Stomach (tissue), 9 donors: ENCODE results near the gene LCE4A. TPM values are rescaled to one million over a fixed set of nuclear protein-coding genes. Genes with fewer than 3 reads are reported as not detected.

Experiments
- DNase-seq, 2 donors: peaks; one replicate each; pipeline versions ENCODE4 v3.0.0 to v3.0.0-alpha.2; 2013 to 2019
- H3K27ac ChIP-seq, 5 donors: fragments of 200-600 bp in 4 of 5; sonication (generic) in 4 of 5; one replicate each; pipeline ENCODE4 v1.5.1; 2013 to 2019; ENCODE audit warnings: mild to moderate bottlenecking in 1 of 5, moderate library complexity in 1 of 5
- H3K27me3 ChIP-seq, 3 donors: fragments of 200-600 bp; sonication (generic); one replicate each; pipeline ENCODE4 v1.5.1; 2017 to 2019; ENCODE audit warnings: mixed run types in 1 of 3
- H3K36me3 ChIP-seq, 4 donors: fragments of 200-600 bp; sonication (generic); 1 replicate in 3 of 4; 2 replicates in 1 of 4; pipeline ENCODE4 v1.5.1; 2016 to 2019
- H3K4me1 ChIP-seq, 4 donors: fragments of 200-600 bp; sonication (generic); one replicate each; pipeline ENCODE4 v1.5.1; 2016 to 2019
- H3K4me3 ChIP-seq, 4 donors: fragments of 200-600 bp; sonication (generic) in 3 of 4; one replicate each; pipeline ENCODE4 v1.5.1; 2016 to 2019; ENCODE audit warnings: mild to moderate bottlenecking in 1 of 4
- H3K9me3 ChIP-seq, 4 donors: fragments of 200-600 bp; sonication (generic); one replicate each; pipeline ENCODE4 v1.5.1; 2016 to 2019
- EP300 ChIP-seq: sonication (generic); formaldehyde crosslinking; IDR thresholded peaks from one replicate; pipeline ENCODE4 v1.6.1; 2017; ENCODE audit warnings: antibody characterized with exemption
- POLR2A ChIP-seq, 4 donors: fragments of 450-650 bp; IDR thresholded peaks; one replicate each; pipeline ENCODE4 v1.6.1; 2016; ENCODE audit warnings: antibody characterized with exemption in 4 of 4, control low read depth in 2 of 4, mild to moderate bottlenecking in 1 of 4, moderate library complexity in 1 of 4
- POLR2AphosphoS5 ChIP-seq, 3 donors: sonication (generic); formaldehyde crosslinking; IDR thresholded peaks; one replicate each; pipeline ENCODE4 v1.6.1; 2016; ENCODE audit warnings: antibody characterized with exemption in 3 of 3
- WGBS, 5 donors: extraction: QIAGEN DNeasy Blood & Tissue Kit in 3 of 5; methylation state at CpG; one replicate each; pipeline versions ENCODE4 v1.1.5 to v1.1.7; 2013 to 2018; 5-methylcytosine and 5-hydroxymethylcytosine counted together
- intact Hi-C: fragments of 100-400 bp; cut with DNase I; formaldehyde crosslinking; loops from one replicate; pipeline ENCODE4 v1.15.1; 2023; ENCODE audit warnings: low total_unique reads
- polyA plus RNA-seq, 3 donors: library from polyadenylated mRNA; stranded (reverse); fragments of 200-250 nt; gene quantifications; one replicate each; pipeline ENCODE4 v1.2.3, GENCODE V29; 2013
- total RNA-seq, 5 donors: library from RNA; depleted of rRNA; stranded (reverse); fragments of >200 nt; gene quantifications; one replicate each; pipeline versions ENCODE4 v1.1.0 to v1.2.3, GENCODE V29; 2014 to 2016
- TF ChIP-seq, protein P1 (sequence below), 7 experiments: fragments of 450-650 bp in 4 of 7; fragments of 200-600 bp in 3 of 7; sonication (generic) in 3 of 7; IDR thresholded peaks; one replicate each; pipeline ENCODE4 v1.5.1; 2016 to 2019; ENCODE audit warnings: antibody characterized with exemption in 7 of 7, control low read depth in 2 of 7, mild to moderate bottlenecking in 1 of 7
- donor health status: healthy with polysubstance abuse.
- donor health status: Bipolar disorder and iron deficiency.
- donor health status: healthy.

Gene LCE4A
- total and polyA plus RNA-seq, 8 donors: not detected

DNA sequence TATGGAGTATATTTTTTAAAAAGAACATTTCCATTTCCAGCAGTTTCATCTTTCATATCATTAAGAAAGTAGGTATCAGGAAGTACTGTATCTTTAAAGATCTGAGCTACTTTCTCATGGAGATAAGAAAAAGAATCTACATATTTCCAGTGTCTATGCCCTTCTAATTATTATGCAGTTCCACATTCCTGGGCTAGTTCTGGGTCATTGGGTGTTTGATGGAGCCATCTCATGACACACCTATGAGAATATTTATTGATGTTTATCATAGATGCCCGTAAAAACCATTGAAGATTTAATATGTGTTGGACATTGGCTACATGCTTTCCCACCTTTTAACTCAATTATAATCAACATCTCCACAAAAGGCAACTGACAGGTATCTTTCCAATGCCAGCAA is 21.0 kb downstream of the LCE4A start:
- Histone ChIP-seq H3K4me1 (no peaks in the 10 kb centered on the region), H3K4me3 (no peak overlapping the region), H3K36me3 (no peaks in the 10 kb centered on the region), H3K9me3 (no peaks in the 10 kb centered on the region), H3K27ac (no peak overlapping the region), H3K27me3 (peaks cover 0 to 5% (median 0%) of the 10 kb centered on the region in 3 donors)
- WGBS, 5 donors: 71 to 92% (median 82%) methylated on average over 1 of the region's 1 CpG
- DNase-seq: no peak
- intact Hi-C loops: no loop called here
- TF ChIP-seq POLR2A (IDR thresholded peaks at IDR 0.05) (no peak), EP300 (no peak), POLR2AphosphoS5 (IDR thresholded peaks at IDR 0.05) (no peak)
- TF ChIP-seq, protein P1, sequence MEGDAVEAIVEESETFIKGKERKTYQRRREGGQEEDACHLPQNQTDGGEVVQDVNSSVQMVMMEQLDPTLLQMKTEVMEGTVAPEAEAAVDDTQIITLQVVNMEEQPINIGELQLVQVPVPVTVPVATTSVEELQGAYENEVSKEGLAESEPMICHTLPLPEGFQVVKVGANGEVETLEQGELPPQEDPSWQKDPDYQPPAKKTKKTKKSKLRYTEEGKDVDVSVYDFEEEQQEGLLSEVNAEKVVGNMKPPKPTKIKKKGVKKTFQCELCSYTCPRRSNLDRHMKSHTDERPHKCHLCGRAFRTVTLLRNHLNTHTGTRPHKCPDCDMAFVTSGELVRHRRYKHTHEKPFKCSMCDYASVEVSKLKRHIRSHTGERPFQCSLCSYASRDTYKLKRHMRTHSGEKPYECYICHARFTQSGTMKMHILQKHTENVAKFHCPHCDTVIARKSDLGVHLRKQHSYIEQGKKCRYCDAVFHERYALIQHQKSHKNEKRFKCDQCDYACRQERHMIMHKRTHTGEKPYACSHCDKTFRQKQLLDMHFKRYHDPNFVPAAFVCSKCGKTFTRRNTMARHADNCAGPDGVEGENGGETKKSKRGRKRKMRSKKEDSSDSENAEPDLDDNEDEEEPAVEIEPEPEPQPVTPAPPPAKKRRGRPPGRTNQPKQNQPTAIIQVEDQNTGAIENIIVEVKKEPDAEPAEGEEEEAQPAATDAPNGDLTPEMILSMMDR (IDR thresholded peaks at IDR 0.05): no peak

DNA sequence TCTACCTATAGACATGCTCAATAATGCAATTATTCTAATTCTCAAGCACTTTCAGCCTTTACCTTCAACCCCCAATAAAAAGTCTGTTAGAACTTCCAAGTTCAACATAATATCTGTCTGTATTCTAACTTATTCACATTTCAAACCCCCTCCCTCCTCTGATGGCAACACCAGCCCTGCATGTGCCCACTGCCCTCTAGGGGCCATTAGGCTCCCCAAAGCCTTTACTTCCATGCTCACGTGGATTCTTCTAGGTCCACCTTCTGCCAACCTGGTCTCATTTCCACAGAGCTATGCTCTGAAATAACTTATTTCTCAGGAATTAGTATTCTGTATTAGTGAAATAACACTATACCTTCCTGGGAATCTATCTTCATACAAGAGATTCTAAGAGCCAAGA is 27.7 kb downstream of the LCE4A start:
- intact Hi-C loops: no loop called here
- WGBS, 5 donors: 14 to 38% (median 25%) methylated on average over 1 of the region's 1 CpG
- H3K4me1 ChIP-seq: no peaks in the 10 kb centered on the region
- TF ChIP-seq, protein P1 (IDR thresholded peaks at IDR 0.05): no peak
- TF ChIP-seq POLR2AphosphoS5 (IDR thresholded peaks at IDR 0.05): no peak
- TF ChIP-seq POLR2A (IDR thresholded peaks at IDR 0.05): no peak
- no peak for TF ChIP-seq EP300
- H3K27ac ChIP-seq: no peak overlapping the region
- H3K36me3 ChIP-seq: no peaks in the 10 kb centered on the region
- H3K27me3 ChIP-seq: peaks cover 0 to 7% (median 0%) of the 10 kb centered on the region in 3 donors
- DNase-seq: no peak
- no peak overlapping the region for H3K4me3 ChIP-seq
- H3K9me3 ChIP-seq: no peaks in the 10 kb centered on the region

DNA sequence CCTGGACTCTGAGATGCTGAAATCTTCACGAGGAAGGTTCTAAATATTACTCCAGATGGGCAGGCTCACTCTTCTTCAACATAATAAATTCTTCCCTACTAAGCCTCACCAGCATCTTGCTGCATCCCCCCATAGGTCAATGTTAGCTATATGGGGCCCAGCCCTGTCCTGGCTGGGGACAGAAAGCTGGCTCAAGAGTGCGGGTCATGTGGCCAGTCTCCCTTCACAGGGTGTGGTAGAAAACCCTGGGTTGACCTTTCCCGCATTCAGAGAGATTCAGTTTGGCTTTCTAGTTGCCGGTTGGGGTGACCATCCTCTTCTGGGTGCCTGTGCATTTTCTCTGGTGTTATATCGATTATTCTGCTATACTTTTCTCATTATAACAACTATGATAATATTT is 30.0 kb downstream of the LCE4A start:
- no peaks in the 10 kb centered on the region for H3K9me3 ChIP-seq
- no peaks in the 10 kb centered on the region for H3K36me3 ChIP-seq
- no peak overlapping the region for H3K4me3 ChIP-seq
- intact Hi-C loops: no loop called here
- no peaks in the 10 kb centered on the region for H3K4me1 ChIP-seq
- DNase-seq: no peak
- no peak for TF ChIP-seq POLR2AphosphoS5 (IDR thresholded peaks at IDR 0.05)
- peaks cover 0 to 7% (median 0%) of the 10 kb centered on the region in 3 donors for H3K27me3 ChIP-seq
- WGBS, 5 donors: 69 to 84% (median 73%) methylated on average over 5 of the region's 5 CpGs
- no peak overlapping the region for H3K27ac ChIP-seq

DNA sequence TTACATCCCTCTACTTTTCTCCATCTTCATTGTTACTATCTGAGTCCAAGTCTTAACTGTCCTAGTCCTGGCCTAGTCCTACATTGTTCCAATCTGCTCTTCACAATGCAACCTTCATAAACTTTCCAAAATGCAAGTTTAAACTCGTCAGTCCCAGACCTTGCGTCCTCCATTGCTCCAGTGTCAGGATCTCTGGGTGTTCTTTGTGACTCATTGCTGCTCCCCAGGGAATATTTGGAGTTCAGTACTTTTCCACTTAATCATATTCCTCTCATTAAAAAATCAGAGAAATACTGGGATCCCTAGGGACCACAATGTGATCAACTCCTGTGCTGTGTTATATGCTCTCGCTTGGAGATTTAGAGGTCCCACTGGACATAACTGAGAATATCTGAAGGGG is 31.9 kb downstream of the LCE4A start:
- 77 to 85% (median 83%) methylated on average over 3 of the region's 3 CpGs for WGBS, 5 donors
- no peaks in the 10 kb centered on the region for H3K36me3 ChIP-seq
- intact Hi-C loops: no loop called here
- no peak overlapping the region for H3K4me3 ChIP-seq
- peaks cover 0 to 12% (median 0%) of the 10 kb centered on the region in 3 donors for H3K27me3 ChIP-seq
- no peak for DNase-seq
- H3K27ac ChIP-seq: no peak overlapping the region
- no peak for TF ChIP-seq POLR2AphosphoS5 (IDR thresholded peaks at IDR 0.05)
- TF ChIP-seq POLR2A (IDR thresholded peaks at IDR 0.05): no peak
- no peaks in the 10 kb centered on the region for H3K4me1 ChIP-seq
- H3K9me3 ChIP-seq: no peaks in the 10 kb centered on the region

DNA sequence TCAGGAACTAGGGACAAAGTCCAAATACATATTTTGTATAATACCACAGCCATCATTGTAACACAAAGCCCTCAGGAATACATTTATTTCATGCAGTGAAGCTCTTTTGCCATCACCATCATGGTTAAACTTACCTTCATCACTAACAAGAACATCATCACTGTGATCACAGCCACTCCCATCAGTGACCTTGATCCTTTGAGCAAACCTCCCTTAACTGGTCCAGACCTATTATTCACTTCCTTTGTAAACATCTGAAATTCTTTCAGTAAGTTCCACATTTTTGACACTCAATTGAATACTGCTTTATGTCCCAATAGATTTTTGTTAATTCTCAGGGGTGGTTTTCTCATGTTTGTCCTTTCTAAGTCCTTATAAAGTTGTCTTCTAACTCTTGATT is 33.7 kb downstream of the LCE4A start:
- no peaks in the 10 kb centered on the region for H3K9me3 ChIP-seq
- H3K4me1 ChIP-seq: no peaks in the 10 kb centered on the region
- intact Hi-C loops: no loop called here
- H3K36me3 ChIP-seq: no peaks in the 10 kb centered on the region
- no peak for TF ChIP-seq POLR2A (IDR thresholded peaks at IDR 0.05)
- TF ChIP-seq EP300: no peak
- TF ChIP-seq POLR2AphosphoS5 (IDR thresholded peaks at IDR 0.05): no peak
- TF ChIP-seq, protein P1 (IDR thresholded peaks at IDR 0.05): no peak
- H3K4me3 ChIP-seq: no peak overlapping the region
- peaks cover 0 to 12% (median 0%) of the 10 kb centered on the region in 3 donors for H3K27me3 ChIP-seq
- no peak for DNase-seq
- no peak overlapping the region for H3K27ac ChIP-seq
